Fibroblast of lung (primary cell): ENCODE data around the gene SENP7.

Experiments used
- CTCF ChIP-seq, 2 donors: IDR thresholded peaks in 1 of 2; conservative IDR thresholded peaks in 1 of 2; 1 replicate in 1 of 2; 2 replicates in 1 of 2; pipeline ENCODE4 v1.5.1; 2011 to 2012; ENCODE audit warnings: low read length in 2 of 2, control low read depth in 1 of 2, inconsistent platforms in 1 of 2, low read depth in 1 of 2, mild to moderate bottlenecking in 1 of 2
- EZH2 ChIP-seq: IDR thresholded peaks from 2 replicates; pipeline ENCODE4 v1.5.1; 2012; ENCODE audit warnings: low read length, control low read depth, mild to moderate bottlenecking; ENCODE audit errors: missing control alignments

- TF ChIP-seq CTCF (conservative IDR thresholded peaks at IDR 0.05 in 1 of 2, IDR thresholded peaks at IDR 0.05 in 1 of 2; ENCODE audit: low read depth in 1 of 2, low read length in 2 of 2) (no peak), EZH2 (no peak)
Measured at GRCh38 chr3:101495552-101495951, 17.5 kb downstream of the SENP7 start.
